ENCODE measurements around the gene POLG2. TPM values are rescaled to one million over a fixed set of nuclear protein-coding genes. Genes with fewer than 3 reads are reported as not detected.
A peak's percentile ranks its signal among the peaks of the same experiment; 100 is the strongest.

POLG2 gene
- total and polyA plus RNA-seq, 11 donors, result 1.4 to 8.7 (median 5.7) TPM

DNA sequence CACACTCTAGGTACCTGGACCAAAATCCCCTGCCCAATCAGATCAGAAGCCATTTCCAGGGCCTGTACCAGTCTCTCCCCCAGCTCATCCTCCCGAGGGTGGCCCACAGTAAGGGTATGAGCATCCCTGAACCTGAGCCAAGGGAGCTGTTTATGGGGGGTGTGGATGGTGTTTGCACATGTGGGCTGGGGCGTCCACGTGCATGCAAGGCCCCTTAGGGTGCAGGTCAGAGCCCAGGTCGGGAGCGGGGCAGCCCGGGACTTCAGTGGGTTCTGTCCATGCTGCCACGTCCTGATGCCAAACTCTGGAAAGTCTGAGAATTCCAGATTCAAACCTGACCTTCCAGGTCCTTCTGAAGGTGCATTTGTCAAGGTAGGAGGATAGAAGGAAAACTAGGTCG lies 38.1 kb downstream of the POLG2 start:
- peaks cover 0 to 35% (median 0%) of the 10 kb centered on the region in 12 donors for H3K4me1 ChIP-seq
- H3K36me3 ChIP-seq, result peaks cover 0 to 44% (median 0%) of the 10 kb centered on the region in 9 donors
- DNase-seq (no peak), ATAC-seq (peak in 1 of 4 donors; percentile 44)
- WGBS, 4 donors, result 83 to 92% (median 89%) methylated on average over 4 to 8 of the region's 8 CpGs
- H3K27ac ChIP-seq, result no peak overlapping the region
- intact Hi-C loops (cut with DNase I), result no loop called here
- no peaks in the 10 kb centered on the region for H3K9me3 ChIP-seq
- TF ChIP-seq POLR2A (IDR thresholded peaks at IDR 0.05), result no peak
- TF ChIP-seq, protein P1, sequence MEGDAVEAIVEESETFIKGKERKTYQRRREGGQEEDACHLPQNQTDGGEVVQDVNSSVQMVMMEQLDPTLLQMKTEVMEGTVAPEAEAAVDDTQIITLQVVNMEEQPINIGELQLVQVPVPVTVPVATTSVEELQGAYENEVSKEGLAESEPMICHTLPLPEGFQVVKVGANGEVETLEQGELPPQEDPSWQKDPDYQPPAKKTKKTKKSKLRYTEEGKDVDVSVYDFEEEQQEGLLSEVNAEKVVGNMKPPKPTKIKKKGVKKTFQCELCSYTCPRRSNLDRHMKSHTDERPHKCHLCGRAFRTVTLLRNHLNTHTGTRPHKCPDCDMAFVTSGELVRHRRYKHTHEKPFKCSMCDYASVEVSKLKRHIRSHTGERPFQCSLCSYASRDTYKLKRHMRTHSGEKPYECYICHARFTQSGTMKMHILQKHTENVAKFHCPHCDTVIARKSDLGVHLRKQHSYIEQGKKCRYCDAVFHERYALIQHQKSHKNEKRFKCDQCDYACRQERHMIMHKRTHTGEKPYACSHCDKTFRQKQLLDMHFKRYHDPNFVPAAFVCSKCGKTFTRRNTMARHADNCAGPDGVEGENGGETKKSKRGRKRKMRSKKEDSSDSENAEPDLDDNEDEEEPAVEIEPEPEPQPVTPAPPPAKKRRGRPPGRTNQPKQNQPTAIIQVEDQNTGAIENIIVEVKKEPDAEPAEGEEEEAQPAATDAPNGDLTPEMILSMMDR (IDR thresholded peaks at IDR 0.05), result no peak
- no peak overlapping the region for H3K4me3 ChIP-seq
- no peaks in the 10 kb centered on the region for H3K27me3 ChIP-seq

GRCh38 chr17:64457156-64457555 lies 39.7 kb downstream of the POLG2 start:
- WGBS, 4 donors, result 67 to 79% (median 71%) methylated on average over 7 of the region's 7 CpGs

DNA sequence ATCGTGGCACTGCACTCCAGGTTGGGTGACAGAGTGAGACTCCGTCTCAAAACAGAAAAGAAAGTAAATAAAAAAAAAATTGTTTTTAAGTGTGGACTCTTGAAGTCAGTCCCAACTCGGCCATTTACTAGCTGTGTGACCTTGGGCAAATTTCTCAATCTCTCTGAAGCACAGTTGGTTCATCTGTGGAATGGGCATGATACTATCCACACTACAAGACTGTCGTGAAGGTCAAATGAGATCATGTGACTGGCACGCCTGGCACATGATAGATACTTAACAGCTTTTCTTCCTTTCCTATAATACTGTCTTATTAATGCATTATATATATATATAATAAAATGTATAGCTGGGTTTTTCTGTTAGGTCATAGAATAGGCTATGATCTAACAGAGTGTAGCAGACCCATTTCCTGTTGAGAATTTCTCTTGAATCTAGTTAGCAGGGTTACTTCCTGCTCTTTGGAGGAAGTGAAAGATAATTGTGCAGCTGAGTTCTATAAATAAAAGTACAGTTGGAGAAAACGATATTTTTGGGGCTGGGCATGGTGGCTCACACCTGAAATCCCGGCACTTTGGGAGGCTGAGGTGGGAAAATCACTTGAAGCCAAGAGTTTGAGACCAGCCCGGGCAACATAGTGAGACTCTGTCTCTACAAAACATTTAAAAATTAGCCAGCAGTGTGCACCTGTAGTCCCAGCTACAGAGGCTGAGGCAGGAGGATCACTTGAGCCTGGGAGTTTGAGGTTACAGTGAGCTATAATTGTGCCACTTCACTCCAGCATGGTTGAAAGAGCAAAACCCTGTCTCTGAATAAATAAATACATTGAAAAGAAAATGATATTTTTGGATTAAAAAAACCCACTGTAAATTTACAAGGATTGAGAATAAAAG lies 40.6 kb downstream of the POLG2 start:
- Histone ChIP-seq H3K4me1 (peaks cover 0 to 44% (median 0%) of the 10 kb centered on the region in 12 donors), H3K4me3 (no peak overlapping the region), H3K27ac (peak overlapping the region in 1 of 12 donors; percentile 67), H3K27me3 (no peaks in the 10 kb centered on the region), H3K9me3 (no peaks in the 10 kb centered on the region), H3K36me3 (peaks cover 0 to 52% (median 0%) of the 10 kb centered on the region in 9 donors)
- WGBS, 4 donors, result 75 to 76% (median 75%) methylated on average over 8 of the region's 8 CpGs
- ATAC-seq (peak in 1 of 4 donors; percentile 55), DNase-seq (no peak)
- intact Hi-C loops (cut with DNase I), result no loop called here
- TF ChIP-seq POLR2A (IDR thresholded peaks at IDR 0.05), result no peak
- TF ChIP-seq, protein P1 (IDR thresholded peaks at IDR 0.05), result no peak

More at GRCh38 chr17:64457156-64457555, 39.7 kb downstream of the POLG2 start:
- Histone ChIP-seq H3K36me3 (peaks cover 0 to 59% (median 0%) of the 10 kb centered on the region in 9 donors), H3K9me3 (no peaks in the 10 kb centered on the region), H3K27me3 (no peaks in the 10 kb centered on the region), H3K4me3 (no peak overlapping the region), H3K4me1 (peaks cover 0 to 41% (median 0%) of the 10 kb centered on the region in 12 donors), H3K27ac (no peak overlapping the region)
- DNase-seq (no peak), ATAC-seq (no peak)
- TF ChIP-seq, protein P1 (IDR thresholded peaks at IDR 0.05), result no peak
- TF ChIP-seq POLR2A (IDR thresholded peaks at IDR 0.05), result no peak
- intact Hi-C loops (cut with DNase I), result no loop called here

DNA sequence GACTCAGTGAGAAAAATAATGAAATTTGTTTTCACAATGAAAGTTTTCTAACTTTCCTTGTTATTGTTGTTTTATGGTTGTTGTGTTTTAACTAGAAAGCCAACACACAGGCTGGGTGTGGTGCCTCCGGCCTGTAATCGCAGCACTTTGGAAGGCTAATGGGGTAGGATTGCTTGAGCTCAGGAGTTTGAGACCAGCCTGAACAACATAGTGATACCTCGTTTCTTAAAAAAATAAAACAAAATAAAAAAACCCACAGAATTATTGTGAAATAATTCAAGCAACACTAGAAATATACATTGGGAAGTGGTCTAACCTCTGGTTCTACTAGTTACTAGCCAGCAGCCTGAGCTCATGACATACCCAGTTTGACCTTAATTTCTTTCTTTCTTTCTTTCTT lies 47.3 kb downstream of the POLG2 start:
- H3K4me1 ChIP-seq, result peaks cover 0 to 43% (median 0%) of the 10 kb centered on the region in 12 donors
- no peaks in the 10 kb centered on the region for H3K9me3 ChIP-seq
- DNase-seq (no peak), ATAC-seq (peak in 2 of 4 donors; percentile 22 to 56)
- 72 to 78% (median 74%) methylated on average over 3 of the region's 3 CpGs for WGBS, 4 donors
- TF ChIP-seq POLR2A (IDR thresholded peaks at IDR 0.05), result no peak
- TF ChIP-seq, protein P1 (IDR thresholded peaks at IDR 0.05), result no peak
- H3K27ac ChIP-seq, result peak overlapping the region in 9 of 12 donors; percentile 2 to 95 (median 35)
- H3K36me3 ChIP-seq, result peaks cover 0 to 23% (median 0%) of the 10 kb centered on the region in 9 donors
- intact Hi-C loops (cut with DNase I), result no loop called here
- H3K27me3 ChIP-seq, result no peaks in the 10 kb centered on the region
- H3K4me3 ChIP-seq, result peak overlapping the region in 7 of 12 donors; percentile 1 to 54 (median 23)
